GM12873 (cell line): Measurements from ENCODE around the gene VN1R5.

Experiments
- CTCF ChIP-seq: IDR thresholded peaks from 2 replicates; pipeline ENCODE4 v1.5.1; 2012; ENCODE audit warnings: low read depth, mild to moderate bottlenecking, moderate library complexity, low read length, control low read depth; ENCODE audit not compliant: insufficient read depth; ENCODE audit errors: missing control alignments

VN1R5 gene

GRCh38 chr1:247304031-247304430 is 48.2 kb downstream of the VN1R5 start:
- TF ChIP-seq CTCF, result no peak
